Liver (tissue), 2 donors: ENCODE data around the gene VPS35.

Experiments
- FOXA2 ChIP-seq: IDR thresholded peaks from 2 replicates; pipeline ENCODE4 v1.6.1; 2016; ENCODE audit warnings: antibody characterized with exemption
- MAX ChIP-seq: IDR thresholded peaks from 2 replicates; pipeline ENCODE4 v1.6.1; 2016; ENCODE audit warnings: antibody characterized with exemption
- YY1 ChIP-seq: IDR thresholded peaks from 2 replicates; pipeline ENCODE4 v1.6.1; 2016; ENCODE audit warnings: antibody characterized with exemption, mild to moderate bottlenecking
- TF ChIP-seq, protein P1 (sequence below): IDR thresholded peaks from 2 replicates; pipeline ENCODE4 v1.6.1; 2016; ENCODE audit warnings: antibody characterized with exemption
- donor health status: healthy.

GRCh38 chr16:46648656-46649055 is 40.3 kb downstream of the VPS35 start:
- TF ChIP-seq MAX, result no peak
- TF ChIP-seq, protein P1, sequence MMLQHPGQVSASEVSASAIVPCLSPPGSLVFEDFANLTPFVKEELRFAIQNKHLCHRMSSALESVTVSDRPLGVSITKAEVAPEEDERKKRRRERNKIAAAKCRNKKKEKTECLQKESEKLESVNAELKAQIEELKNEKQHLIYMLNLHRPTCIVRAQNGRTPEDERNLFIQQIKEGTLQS, result no peak
- TF ChIP-seq FOXA2, result no peak
- no peak for TF ChIP-seq YY1
